ENCODE data around the gene OR2T11. TPM values are rescaled to one million over a fixed set of nuclear protein-coding genes. Genes with fewer than 3 reads are reported as not detected.
A peak's percentile ranks its signal among the peaks of the same experiment; 100 is the strongest.
"Not testable (repeated sequence)": the region's sequence is repeated elsewhere in the genome, so short reads cannot be mapped to it uniquely, and the experiment has no call there.

Gene OR2T11
- polyA plus RNA-seq (ENCODE audit: insufficient read length in 12 of 12): under 1 TPM in 1 of 12 donors, not detected in 11; 0.04 TPM
- long read RNA-seq, donor 1: 0 reads
- long read RNA-seq, donor 2: 0 reads
- long read RNA-seq, donor 3: 0 reads
- long read RNA-seq, donor 4: 0 reads
- long read RNA-seq, donor 5: 0 reads
- long read RNA-seq, donor 6: 0 reads
- long read RNA-seq, donor 7: 0 reads
- long read RNA-seq, donor 8: 0 reads
- long read RNA-seq, donor 9: 0 reads
- long read RNA-seq, donor 10: 0 reads
- long read RNA-seq, donor 11: 0 reads

GRCh38 chr1:248634991-248635390, at the start of gene OR2T11:
Gene OR2T11 (minus strand): TSS chr1:248635091. CDS start chr1:248627128, 7,963 bp downstream.
- not testable (repeated sequence) for DNase-seq

- no peak for DNase-seq
These were observed 46.8 kb upstream of the OR2T11 start for GRCh38 chr1:248681651-248682050.

GRCh38 chr1:248670003-248670402, 35.1 kb upstream of the OR2T11 start:
- DNase-seq: no peak

GRCh38 chr1:248663453-248664328, 28.8 kb upstream of the OR2T11 start:
- DNase-seq: not testable (repeated sequence)

GRCh38 chr1:248656797-248657196, 21.9 kb upstream of the OR2T11 start:
- not testable (repeated sequence) for DNase-seq

GRCh38 chr1:248655354-248655753, 20.5 kb upstream of the OR2T11 start, which contains the start of gene OR2T27:
Gene OR2T27 (minus strand): TSS chr1:248655528. CDS start chr1:248650884, 4,644 bp downstream.
- not testable (repeated sequence) for DNase-seq

- not testable (repeated sequence) for DNase-seq
These were observed 14.1 kb upstream of the OR2T11 start for GRCh38 chr1:248648770-248649536.

- not testable (repeated sequence) for DNase-seq
These were observed 10.3 kb upstream of the OR2T11 start, which contains the start of gene OR2T35 for GRCh38 chr1:248645178-248645577. Gene OR2T35 (minus strand): TSS chr1:248645278. CDS start chr1:248639258, 6,020 bp downstream.

GRCh38 chr1:248642971-248643651, 8.2 kb upstream of the OR2T11 start:
- not testable (repeated sequence) for DNase-seq

- not testable (repeated sequence) for DNase-seq
These were observed 6.7 kb upstream of the OR2T11 start for GRCh38 chr1:248641583-248641982.

- DNase-seq: not testable (repeated sequence)
These were observed 6.0 kb upstream of the OR2T11 start for GRCh38 chr1:248640906-248641305.

- DNase-seq: not testable (repeated sequence)
These were observed 4.8 kb upstream of the OR2T11 start for GRCh38 chr1:248639652-248640051.

- DNase-seq: not testable (repeated sequence)
These were observed 1.7 kb upstream of the OR2T11 start for GRCh38 chr1:248636612-248637011.

- DNase-seq: no peak
These were observed 3.4 kb downstream of the OR2T11 start for GRCh38 chr1:248631354-248632008.

- DNase-seq: no peak
These were observed 4.3 kb downstream of the OR2T11 start for GRCh38 chr1:248630551-248630950.

- no peak for DNase-seq
These were observed 6.7 kb downstream of the OR2T11 start for GRCh38 chr1:248627971-248628844.

GRCh38 chr1:248625971-248626370, 8.9 kb downstream of the OR2T11 start:
- no peak for DNase-seq

- no peak for DNase-seq
These were observed 9.7 kb downstream of the OR2T11 start for GRCh38 chr1:248625166-248625565.

- peak; percentile 2 for DNase-seq
These were observed 12.3 kb downstream of the OR2T11 start for GRCh38 chr1:248622570-248623001.

Data from muscle of arm (tissue), 14 donors.